Measurements from ENCODE around the gene ODAD3.
"Not testable (repeated sequence)": the region's sequence is repeated elsewhere in the genome, so short reads cannot be mapped to it uniquely, and the experiment has no call there.

Gene ODAD3

DNA sequence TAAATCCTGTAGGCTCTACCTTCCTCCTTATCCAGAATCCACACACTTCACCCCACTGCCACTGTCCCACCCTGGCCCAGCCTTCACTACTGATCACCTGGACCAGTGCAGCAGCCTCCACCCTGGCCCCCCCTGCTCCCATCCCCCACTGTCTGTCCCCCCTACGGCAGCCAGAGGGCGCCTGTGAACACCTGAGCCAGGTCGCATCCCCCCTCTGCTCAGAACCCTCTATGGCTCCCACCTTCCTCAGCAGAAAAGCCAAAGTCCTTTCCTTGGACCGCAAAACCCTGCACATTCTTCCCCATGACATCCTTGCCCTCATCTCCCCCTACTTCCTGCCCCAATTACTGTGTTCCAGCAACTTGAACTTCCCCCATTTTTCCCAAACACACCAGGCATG is 25.3 kb upstream of the ODAD3 start:
- no peak for DNase-seq (ENCODE audit: low read depth, low spot score)

DNA sequence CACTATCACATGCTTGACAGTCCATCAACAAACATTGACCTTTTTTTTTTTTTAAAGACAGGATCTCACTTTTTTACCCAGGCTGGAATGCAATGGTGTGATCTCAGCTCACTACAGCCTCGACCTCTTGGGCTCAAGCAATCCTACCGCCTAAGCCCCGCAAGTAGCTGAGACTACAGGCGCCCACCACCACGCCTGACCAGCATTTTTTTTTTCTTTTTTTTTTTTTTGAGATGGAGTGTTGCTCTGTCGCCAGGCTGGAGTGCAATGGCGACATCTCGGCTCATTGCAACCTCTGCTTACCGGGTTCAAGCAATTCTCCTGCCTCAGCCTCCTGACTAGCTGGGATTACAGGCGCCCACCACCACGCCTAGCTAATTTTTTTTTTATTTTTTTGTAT is 24.0 kb upstream of the ODAD3 start:
- not testable (repeated sequence) for DNase-seq (ENCODE audit: low read depth, low spot score)

DNA sequence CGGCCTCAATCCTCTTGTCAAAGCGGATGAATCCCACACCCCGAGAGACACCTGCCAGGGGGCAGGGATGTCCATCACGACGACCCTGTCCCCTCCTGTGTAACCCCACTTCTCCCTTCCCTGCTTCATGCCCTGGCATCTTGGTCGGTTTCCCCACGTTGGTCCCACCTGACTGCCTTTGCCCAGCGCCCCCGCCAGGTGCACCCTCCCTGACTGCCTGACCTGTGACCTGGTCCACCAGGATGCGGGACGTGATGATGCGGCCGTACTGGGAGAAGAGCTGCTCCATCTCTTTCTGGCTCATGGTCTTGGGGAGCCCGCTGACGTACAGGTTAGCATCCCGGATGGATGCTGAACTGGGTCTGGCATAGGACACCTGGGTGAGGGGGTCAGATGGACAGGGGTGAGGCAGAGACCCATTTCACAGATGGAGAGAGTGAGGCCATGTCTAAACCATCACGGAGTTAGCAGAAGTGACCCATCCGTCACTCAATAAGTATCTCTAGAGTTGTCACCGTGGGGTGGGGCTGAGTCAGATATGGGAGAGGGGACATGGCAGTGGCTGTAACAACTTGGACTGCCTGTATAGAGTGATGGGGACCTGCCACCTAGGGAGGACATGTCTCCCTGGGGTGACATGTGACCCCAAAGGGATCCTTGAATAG is 23.4 kb upstream of the ODAD3 start:
- DNase-seq (ENCODE audit: low read depth, low spot score), result no peak

DNA sequence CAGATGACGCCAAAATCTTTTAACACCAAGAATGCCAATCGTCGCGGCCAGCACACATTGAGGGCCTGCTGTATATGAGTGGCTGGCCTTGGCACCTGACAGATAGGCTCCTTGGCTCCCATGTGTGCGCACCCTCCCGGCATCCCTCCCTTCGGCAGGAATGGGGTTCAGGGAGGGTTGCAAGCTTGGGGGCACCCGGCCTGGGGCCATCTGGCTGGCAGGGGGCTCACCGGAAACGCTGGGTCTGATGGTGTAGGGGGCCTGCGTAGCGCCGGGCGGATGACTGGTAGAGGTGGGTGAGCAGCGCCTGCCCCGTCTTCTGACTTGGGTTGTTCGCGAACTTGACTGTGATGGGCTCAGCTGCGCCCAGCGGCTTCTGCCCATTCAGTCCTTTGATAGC is 22.9 kb upstream of the ODAD3 start:
- DNase-seq (ENCODE audit: low read depth, low spot score), result no peak

- DNase-seq (ENCODE audit: low read depth, low spot score), result no peak
Observed at GRCh38 chr19:11457115-11457514, 22.2 kb upstream of the ODAD3 start.

GRCh38 chr19:11456659-11457058 is 21.7 kb upstream of the ODAD3 start:
- no peak for DNase-seq (ENCODE audit: low read depth, low spot score)

GRCh38 chr19:11455233-11455554 is 20.3 kb upstream of the ODAD3 start:
- not testable (repeated sequence) for DNase-seq (ENCODE audit: low read depth, low spot score)

DNA sequence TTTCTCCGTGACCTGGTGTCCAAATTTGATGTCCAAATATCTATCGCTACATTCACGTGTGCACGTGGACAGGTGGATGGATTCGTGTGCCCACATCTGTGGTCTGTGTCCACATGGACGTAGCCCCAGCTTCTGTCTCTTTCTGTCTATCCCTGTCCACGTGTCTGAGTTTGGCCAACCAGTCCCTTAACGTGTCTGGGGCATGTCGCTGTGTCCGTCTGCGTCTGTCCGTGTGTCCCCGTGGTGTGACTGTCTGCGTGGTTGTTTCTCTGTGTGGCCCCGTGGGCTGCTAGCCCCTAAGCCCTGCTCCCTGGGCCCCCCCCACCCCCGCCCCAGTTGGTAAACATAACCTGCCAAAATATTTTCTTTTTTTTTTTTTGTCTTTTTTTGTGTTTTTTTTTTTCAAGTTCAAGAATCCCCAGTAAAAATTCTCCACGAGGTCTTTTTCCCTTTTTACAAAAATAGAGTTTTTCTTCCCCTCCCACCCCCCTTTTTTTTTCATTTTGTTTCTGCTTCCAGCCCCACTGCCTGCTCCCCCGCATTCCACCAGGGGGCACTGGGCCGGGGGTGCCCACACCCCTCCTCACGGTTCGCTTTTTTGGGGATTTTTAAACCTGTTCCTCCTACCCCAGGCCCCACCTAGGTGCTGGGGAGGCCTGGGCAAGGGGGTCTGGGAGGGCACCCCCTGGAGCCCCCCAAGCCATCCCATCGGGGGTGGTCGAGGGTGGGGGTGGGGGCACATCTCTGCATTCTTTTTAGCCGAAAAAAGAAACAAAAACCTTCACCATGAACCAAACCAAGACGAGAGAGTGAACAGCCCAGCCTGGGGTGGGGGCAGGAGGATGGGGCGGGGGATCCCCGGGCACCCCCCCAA is 18.8 kb upstream of the ODAD3 start:
- DNase-seq (ENCODE audit: low read depth, low spot score), result no peak

- DNase-seq (ENCODE audit: low read depth, low spot score), result no peak
Observed at GRCh38 chr19:11452620-11453310, 17.8 kb upstream of the ODAD3 start.

DNA sequence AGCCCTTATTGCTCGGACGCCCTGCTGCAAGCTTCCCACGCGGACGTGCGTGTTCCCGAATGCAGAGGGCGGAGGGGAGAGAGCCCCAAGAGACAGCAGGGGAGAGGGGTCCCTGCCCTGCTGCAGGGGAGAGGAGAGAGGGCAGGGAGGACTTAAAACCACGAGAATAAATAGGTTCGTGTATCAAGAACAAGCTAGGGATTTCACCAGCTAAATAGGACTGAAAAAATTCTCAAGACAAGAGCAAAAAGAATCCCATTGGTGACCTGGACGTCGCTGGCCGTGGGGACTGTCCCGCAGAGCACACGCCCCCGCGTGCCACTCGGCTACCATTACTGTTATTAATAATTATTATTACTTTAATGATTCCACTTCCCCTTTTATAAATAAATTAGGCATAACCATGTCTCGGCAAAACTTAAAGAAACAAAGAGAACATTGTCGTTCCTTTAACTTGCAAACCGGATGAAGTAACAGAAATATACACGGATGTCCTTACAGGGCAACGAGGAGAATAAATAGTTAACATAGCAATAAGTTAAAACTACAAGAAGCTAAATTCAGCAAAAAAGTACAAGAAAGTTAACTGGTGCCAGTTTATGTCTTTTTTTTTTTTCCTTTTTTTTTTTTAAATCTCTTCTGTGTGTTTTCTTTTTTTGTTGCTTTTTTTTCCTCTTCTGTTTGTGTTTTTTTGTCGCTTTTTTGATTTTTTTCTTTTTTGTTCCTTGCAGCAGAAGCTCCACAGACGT is 17.1 kb upstream of the ODAD3 start:
- no peak for DNase-seq (ENCODE audit: low read depth, low spot score)

DNA sequence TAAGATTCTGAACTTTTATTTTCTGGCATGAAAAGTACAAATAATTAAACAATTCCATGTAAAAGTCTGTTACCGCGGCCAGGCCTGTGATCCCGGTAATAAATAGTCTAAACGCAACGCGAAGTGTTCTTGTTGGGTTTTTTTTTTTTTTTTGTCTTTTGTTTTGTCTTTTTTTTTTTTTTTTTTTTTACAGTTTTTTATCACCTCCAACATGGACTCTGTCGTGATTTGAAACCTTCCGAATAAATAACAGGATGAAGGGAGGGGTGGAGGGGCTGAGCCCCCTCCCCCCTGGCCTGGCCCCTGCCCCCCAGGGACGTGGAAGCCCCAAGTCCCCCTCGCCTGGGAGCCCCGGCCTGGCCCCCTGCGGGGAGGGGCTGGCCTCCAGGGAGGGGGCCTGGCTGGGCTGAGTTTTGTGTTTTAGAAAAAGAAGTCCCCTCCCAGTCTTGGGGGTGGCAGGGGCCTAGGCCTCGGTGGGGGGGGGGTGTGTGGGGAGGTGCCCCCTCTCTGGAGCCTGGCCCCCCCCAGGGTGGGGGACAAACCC is 16.5 kb upstream of the ODAD3 start:
- DNase-seq (ENCODE audit: low read depth, low spot score), result no peak

GRCh38 chr19:11450570-11451326 is 15.8 kb upstream of the ODAD3 start:
- no peak for DNase-seq (ENCODE audit: low read depth, low spot score)

DNA sequence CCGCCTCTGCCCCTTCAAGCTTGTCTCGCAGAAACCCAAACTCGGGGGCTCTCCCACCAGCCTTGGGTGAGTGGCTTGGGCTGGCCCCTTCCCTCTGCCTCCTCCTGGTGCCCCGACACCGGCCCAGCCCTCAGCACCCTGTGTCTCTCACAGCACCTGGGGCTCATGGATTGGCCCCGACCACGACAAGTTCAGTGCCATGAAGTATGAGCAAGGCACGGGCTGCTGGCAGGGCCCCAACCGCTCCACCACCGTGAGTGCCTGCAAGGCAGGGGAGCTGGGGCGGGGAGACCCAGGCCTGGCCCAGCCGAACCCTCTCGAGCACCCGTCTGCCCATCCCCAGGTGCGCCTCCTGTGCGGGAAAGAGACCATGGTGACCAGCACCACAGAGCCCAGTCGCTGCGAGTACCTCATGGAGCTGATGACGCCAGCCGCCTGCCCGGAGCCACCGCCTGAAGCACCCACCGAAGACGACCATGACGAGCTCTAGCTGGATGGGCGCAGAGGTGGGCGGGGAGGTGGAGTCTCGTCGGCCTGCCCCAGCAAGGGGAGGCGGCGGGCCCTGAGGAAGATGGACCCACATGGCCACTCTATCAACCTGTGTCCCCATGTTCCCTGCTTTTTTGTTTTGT is 14.1 kb upstream of the ODAD3 start:
- DNase-seq (ENCODE audit: low read depth, low spot score), result no peak

DNA sequence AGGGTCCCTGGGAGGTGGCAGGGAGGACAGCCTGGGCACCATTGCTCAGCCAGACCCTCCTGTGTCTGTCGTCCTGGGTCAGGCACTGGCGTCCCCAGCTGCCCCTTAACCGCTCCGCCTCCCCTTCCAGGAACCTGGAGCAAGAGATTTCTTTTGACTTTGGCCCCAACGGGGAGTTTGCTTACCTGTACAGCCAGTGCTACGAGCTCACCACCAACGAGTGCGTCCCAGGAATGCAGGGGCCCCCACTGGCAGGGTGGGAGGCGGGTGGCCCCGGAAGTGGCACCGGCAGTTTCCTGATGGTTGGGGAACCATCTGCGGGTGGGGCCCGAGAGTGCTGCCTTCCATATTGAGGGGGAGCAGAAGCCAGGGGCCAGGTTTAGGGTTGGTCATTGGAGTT is 13.5 kb upstream of the ODAD3 start:
- no peak for DNase-seq (ENCODE audit: low read depth, low spot score)

DNA sequence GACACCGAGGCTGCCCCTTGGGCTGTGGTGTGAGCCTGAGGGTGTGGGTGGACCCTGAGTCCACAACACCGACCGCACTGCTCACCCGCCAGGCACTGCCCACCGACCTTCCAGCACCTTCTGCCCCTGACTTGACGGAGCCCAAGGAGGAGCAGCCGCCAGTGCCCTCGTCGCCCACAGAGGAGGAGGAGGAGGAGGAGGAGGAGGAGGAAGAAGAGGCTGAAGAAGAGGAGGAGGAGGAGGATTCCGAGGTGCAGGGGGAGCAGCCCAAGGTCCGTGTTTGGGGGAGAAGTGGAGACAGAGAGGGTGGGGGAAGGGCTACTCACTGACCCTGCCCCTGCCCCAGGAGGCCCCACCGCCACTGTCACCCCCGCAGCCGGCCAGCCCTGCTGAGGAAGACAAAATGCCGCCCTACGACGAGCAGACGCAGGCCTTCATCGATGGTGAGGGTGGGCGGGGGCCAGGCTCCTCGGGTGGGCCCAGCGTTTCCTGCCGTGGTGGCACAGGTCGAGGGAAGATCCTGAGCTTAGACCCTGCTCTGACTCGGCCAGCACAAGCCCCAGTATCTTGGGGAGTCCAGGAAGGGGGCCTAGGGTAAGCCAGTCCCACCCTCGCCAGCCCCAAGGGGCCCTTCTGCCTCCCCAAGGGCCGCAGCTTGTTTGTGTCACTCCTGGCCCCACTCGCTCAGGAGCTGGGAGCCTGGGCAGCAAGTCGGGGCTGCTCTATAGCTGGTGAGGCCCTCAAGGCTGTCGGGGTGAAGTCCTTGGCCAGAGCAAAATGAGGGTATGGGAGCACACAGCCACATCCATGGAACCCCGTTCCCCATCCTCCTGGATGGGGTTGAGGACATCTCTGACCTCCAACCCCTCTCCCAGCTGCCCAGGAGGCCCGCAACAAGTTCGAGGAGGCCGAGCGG is 12.7 kb upstream of the ODAD3 start:
- DNase-seq (ENCODE audit: low read depth, low spot score), result no peak

DNA sequence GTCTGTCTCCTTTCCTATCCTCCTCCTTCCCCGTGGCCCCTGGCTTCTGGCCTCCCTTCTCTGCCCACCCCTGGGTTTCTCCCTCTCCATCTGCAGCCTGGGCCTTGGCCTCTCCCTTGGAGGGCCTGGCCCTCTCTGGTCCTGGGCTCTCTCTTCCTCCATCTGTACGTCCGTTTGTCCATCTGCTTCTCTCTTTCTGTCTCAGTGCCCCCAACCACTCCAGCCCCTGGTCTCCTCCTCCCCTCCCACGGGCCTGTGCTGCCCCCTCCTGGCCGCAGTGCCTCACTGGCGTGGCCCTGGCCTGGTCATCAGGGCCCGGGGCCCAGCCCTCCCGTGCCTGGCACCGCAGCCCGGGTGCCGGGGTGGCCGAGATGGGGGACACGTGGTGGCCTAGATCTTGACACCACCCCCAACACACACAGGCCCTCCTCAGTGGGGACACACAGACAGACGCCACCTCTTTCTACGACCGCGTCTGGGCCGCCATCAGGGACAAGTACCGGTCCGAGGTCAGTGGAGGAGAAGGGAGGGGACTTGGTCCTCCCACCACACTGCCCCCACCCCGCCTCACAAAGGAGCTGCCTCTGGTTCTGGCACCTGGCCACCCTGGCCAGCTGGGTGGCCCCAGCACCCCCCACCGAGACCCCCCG is 11.9 kb upstream of the ODAD3 start:
- DNase-seq (ENCODE audit: low read depth, low spot score), result no peak

DNA sequence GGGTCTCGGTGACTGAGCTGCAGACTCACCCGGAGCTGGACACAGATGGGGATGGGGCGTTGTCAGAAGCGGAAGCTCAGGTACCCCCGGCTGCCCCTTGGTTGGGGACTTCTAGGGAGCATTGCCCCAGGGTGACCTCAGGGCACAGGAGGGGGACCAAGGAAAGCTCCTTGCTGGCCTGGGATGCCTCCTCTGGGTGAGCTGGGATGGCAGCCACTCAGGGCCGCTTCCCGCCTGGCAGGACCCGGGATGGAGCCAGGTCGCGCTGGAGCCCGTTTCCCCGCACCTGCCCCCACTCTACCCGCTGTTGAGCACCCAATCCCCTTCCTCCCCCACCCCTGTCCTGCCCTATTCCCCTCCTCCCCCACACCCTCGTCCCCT is 11.3 kb upstream of the ODAD3 start:
- DNase-seq (ENCODE audit: low read depth, low spot score), result no peak

DNA sequence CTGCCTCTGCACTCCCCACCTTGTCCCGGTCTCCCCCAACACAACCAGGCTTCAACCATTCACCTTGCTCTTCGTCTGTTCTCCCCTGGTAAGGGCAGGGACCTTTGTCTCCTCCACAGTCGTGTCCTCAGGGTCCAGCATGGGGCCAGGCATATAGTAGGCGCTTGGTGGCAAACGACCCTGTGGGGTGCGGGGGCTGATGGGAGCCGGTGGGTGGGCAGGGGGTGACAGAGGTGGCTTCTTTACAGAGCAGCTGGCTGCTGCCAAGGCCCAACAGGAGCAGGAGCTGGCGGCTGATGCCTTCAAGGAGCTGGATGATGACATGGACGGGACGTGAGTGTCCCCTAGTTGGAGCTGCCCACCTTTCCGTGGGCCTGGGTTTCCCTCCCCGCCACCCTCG is 10.2 kb upstream of the ODAD3 start:
- DNase-seq (ENCODE audit: low read depth, low spot score), result no peak

GRCh38 chr19:11444059-11444458 is 9.1 kb upstream of the ODAD3 start:
- no peak for DNase-seq (ENCODE audit: low read depth, low spot score)

Measured in brain pericyte (primary cell).